ENCODE data around the gene GMPPB. TPM values are rescaled to one million over a fixed set of nuclear protein-coding genes. Genes with fewer than 3 reads are reported as not detected.

The GMPPB gene
- total RNA-seq, 1 experiment from 2014 or later, result 28.0 TPM

- TF ChIP-seq, protein P1, sequence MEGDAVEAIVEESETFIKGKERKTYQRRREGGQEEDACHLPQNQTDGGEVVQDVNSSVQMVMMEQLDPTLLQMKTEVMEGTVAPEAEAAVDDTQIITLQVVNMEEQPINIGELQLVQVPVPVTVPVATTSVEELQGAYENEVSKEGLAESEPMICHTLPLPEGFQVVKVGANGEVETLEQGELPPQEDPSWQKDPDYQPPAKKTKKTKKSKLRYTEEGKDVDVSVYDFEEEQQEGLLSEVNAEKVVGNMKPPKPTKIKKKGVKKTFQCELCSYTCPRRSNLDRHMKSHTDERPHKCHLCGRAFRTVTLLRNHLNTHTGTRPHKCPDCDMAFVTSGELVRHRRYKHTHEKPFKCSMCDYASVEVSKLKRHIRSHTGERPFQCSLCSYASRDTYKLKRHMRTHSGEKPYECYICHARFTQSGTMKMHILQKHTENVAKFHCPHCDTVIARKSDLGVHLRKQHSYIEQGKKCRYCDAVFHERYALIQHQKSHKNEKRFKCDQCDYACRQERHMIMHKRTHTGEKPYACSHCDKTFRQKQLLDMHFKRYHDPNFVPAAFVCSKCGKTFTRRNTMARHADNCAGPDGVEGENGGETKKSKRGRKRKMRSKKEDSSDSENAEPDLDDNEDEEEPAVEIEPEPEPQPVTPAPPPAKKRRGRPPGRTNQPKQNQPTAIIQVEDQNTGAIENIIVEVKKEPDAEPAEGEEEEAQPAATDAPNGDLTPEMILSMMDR (IDR thresholded peaks at IDR 0.05), result no peak
- no peak for TF ChIP-seq ZNF263 (CRISPR knock-in tag; IDR thresholded peaks at IDR 0.05; ENCODE audit: low read depth)
- TF ChIP-seq ZNF423 (CRISPR knock-in tag; IDR thresholded peaks at IDR 0.05), result no peak
- TF ChIP-seq GRHL2 (CRISPR knock-in tag; IDR thresholded peaks at IDR 0.05; ENCODE audit: insufficient replicate concordance, severe bottlenecking), result no peak
- no peak; the same call in 1 of the 2 replicates for TF ChIP-seq SMAD4 (CRISPR knock-in tag; IDR thresholded peaks at IDR 0.05)
- peak; percentile 76; the same call in 1 of the 2 replicates for TF ChIP-seq MYBL2 (CRISPR knock-in tag; IDR thresholded peaks at IDR 0.05)
- TF ChIP-seq SOX15 (CRISPR knock-in tag; IDR thresholded peaks at IDR 0.05), result no peak
- peak; percentile 38; the same call in 1 of the 2 replicates for TF ChIP-seq GABPB1 (CRISPR knock-in tag; IDR thresholded peaks at IDR 0.05)
- peak; percentile 57; the same call in 1 of the 2 replicates for TF ChIP-seq ZNF138 (CRISPR knock-in tag; conservative IDR thresholded peaks at IDR 0.05)
- peak; percentile 56; the same call in 1 of the 2 replicates for TF ChIP-seq FOXP4 (CRISPR knock-in tag; IDR thresholded peaks at IDR 0.05)
- TF ChIP-seq SP1 (CRISPR knock-in tag; conservative IDR thresholded peaks at IDR 0.05), result peak; percentile 78
- no peak for TF ChIP-seq RORB (CRISPR knock-in tag; IDR thresholded peaks at IDR 0.05)
- TF ChIP-seq ATF1 (CRISPR knock-in tag; IDR thresholded peaks at IDR 0.05), result peak; percentile 59; the same call in 1 of the 2 replicates
- TF ChIP-seq ZNF416 (CRISPR knock-in tag; IDR thresholded peaks at IDR 0.05), result peak; percentile 24; the same call in 1 of the 2 replicates
- TF ChIP-seq OVOL2 (CRISPR knock-in tag; IDR thresholded peaks at IDR 0.05; ENCODE audit: borderline replicate concordance), result no peak
- no peak for TF ChIP-seq SMAD3 (CRISPR knock-in tag; IDR thresholded peaks at IDR 0.05; ENCODE audit: borderline replicate concordance)
- peak; percentile 73; the same call in 1 of the 2 replicates for TF ChIP-seq MAX (CRISPR knock-in tag; IDR thresholded peaks at IDR 0.05)
- TF ChIP-seq, protein P2, sequence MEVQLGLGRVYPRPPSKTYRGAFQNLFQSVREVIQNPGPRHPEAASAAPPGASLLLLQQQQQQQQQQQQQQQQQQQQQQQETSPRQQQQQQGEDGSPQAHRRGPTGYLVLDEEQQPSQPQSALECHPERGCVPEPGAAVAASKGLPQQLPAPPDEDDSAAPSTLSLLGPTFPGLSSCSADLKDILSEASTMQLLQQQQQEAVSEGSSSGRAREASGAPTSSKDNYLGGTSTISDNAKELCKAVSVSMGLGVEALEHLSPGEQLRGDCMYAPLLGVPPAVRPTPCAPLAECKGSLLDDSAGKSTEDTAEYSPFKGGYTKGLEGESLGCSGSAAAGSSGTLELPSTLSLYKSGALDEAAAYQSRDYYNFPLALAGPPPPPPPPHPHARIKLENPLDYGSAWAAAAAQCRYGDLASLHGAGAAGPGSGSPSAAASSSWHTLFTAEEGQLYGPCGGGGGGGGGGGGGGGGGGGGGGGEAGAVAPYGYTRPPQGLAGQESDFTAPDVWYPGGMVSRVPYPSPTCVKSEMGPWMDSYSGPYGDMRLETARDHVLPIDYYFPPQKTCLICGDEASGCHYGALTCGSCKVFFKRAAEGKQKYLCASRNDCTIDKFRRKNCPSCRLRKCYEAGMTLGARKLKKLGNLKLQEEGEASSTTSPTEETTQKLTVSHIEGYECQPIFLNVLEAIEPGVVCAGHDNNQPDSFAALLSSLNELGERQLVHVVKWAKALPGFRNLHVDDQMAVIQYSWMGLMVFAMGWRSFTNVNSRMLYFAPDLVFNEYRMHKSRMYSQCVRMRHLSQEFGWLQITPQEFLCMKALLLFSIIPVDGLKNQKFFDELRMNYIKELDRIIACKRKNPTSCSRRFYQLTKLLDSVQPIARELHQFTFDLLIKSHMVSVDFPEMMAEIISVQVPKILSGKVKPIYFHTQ (CRISPR knock-in tag; IDR thresholded peaks at IDR 0.05), result no peak
- no peak for TF ChIP-seq FOXJ3 (CRISPR knock-in tag; IDR thresholded peaks at IDR 0.05; ENCODE audit: borderline replicate concordance)
- TF ChIP-seq ETV6 (CRISPR knock-in tag; IDR thresholded peaks at IDR 0.05), result peak; percentile 50; the same call in 1 of the 2 replicates
These were observed at the start of gene GMPPB (continued) for GRCh38 chr3:49723628-49724551.

- peaks cover 5% of the 10 kb centered on the region; the same call in 1 of the 2 replicates for H3K36me3 Mint-ChIP-seq
- ChIA-PET CTCF (no interaction called here), POLR2A (interaction anchor here (0.6 kb wide), 1 partner anchor 95 kb away, joined by 3 read pairs; no protein-coding TSS in a partner anchor)
- no peaks in the 10 kb centered on the region for H3K27me3 Mint-ChIP-seq (ENCODE audit: low read depth)
- no peak for ATAC-seq
- no peaks in the 10 kb centered on the region for H3K9me3 Mint-ChIP-seq
- no peak overlapping the region for H3K4me3 Mint-ChIP-seq
- no peak for DNase-seq (ENCODE audit: low spot score)
- no peak overlapping the region for H3K27ac Mint-ChIP-seq
- no peaks in the 10 kb centered on the region for H3K4me1 Mint-ChIP-seq
- TF ChIP-seq MLX (CRISPR knock-in tag; IDR thresholded peaks at IDR 0.05) (no peak), EMX1 (CRISPR knock-in tag; IDR thresholded peaks at IDR 0.05) (no peak), SP1 (CRISPR knock-in tag; conservative IDR thresholded peaks at IDR 0.05) (no peak), SOX15 (CRISPR knock-in tag; IDR thresholded peaks at IDR 0.05) (no peak), ETV6 (CRISPR knock-in tag; IDR thresholded peaks at IDR 0.05) (no peak), PRRX2 (CRISPR knock-in tag; IDR thresholded peaks at IDR 0.05) (no peak), JAZF1 (CRISPR knock-in tag; IDR thresholded peaks at IDR 0.05) (no peak), FOXJ3 (CRISPR knock-in tag; IDR thresholded peaks at IDR 0.05; ENCODE audit: borderline replicate concordance) (no peak)
- TF ChIP-seq, protein P3, sequence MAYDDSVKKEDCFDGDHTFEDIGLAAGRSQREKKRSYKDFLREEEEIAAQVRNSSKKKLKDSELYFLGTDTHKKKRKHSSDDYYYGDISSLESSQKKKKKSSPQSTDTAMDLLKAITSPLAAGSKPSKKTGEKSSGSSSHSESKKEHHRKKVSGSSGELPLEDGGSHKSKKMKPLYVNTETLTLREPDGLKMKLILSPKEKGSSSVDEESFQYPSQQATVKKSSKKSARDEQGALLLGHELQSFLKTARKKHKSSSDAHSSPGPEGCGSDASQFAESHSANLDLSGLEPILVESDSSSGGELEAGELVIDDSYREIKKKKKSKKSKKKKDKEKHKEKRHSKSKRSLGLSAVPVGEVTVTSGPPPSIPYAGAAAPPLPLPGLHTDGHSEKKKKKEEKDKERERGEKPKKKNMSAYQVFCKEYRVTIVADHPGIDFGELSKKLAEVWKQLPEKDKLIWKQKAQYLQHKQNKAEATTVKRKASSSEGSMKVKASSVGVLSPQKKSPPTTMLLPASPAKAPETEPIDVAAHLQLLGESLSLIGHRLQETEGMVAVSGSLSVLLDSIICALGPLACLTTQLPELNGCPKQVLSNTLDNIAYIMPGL (CRISPR knock-in tag; IDR thresholded peaks at IDR 0.05), result no peak
These were observed 49.0 kb upstream of the GMPPB start for GRCh38 chr3:49772703-49773102.

Measured in WTC11 (cell line).